Body of pancreas (tissue), 4 donors: ENCODE results near the gene PHC2. TPM values are rescaled to one million over a fixed set of nuclear protein-coding genes. Genes with fewer than 3 reads are reported as not detected.

Experiments used
- ATAC-seq: fragments of 150-250 bp; one replicate; pipeline ENCODE4 v1.9.1; 2016
- DNase-seq, 4 donors: peaks; one replicate each; pipeline ENCODE4 v3.0.0-alpha.2; 2019
- H3K27ac ChIP-seq, 4 donors: fragments of 200-600 bp; sonication (generic); 1 replicate in 3 of 4; 2 replicates in 1 of 4; pipeline versions ENCODE4 v1.5.1 to v1.6.1; 2016 to 2019; ENCODE audit warnings: mild to moderate bottlenecking in 1 of 4, mixed read lengths in 1 of 4, moderate library complexity in 1 of 4
- H3K27me3 ChIP-seq, 2 donors: fragments of 200-600 bp; sonication (generic); one replicate each; pipeline ENCODE4 v1.6.0; 2016; ENCODE audit warnings: mild to moderate bottlenecking in 1 of 2
- H3K36me3 ChIP-seq, 2 donors: fragments of 200-600 bp; sonication (generic); replicated peaks in 1 of 2; 2 replicates each; pipeline ENCODE4 v1.5.1; 2016; ENCODE audit warnings: low read depth in 2 of 2; ENCODE audit not compliant: insufficient read depth in 1 of 2
- H3K4me1 ChIP-seq: fragments of 200-600 bp; sonication (generic); one replicate; pipeline ENCODE4 v1.6.0; 2016
- H3K4me3 ChIP-seq, 2 donors: fragments of 200-600 bp; sonication (generic); 1 replicate in 1 of 2; 2 replicates in 1 of 2; pipeline ENCODE4 v1.5.1; 2016 to 2019
- H3K9me3 ChIP-seq, 3 donors: fragments of 200-600 bp; sonication (generic); 1 replicate in 2 of 3; 2 replicates in 1 of 3; pipeline ENCODE4 v1.5.1; 2016
- CTCF ChIP-seq, 7 experiments: fragments of 450-650 bp in 4 of 7; fragments of 200-600 bp in 3 of 7; sonication (generic) in 3 of 7; IDR thresholded peaks; one replicate each; pipeline ENCODE4 v1.5.1; 2016 to 2019; ENCODE audit warnings: antibody characterized with exemption in 7 of 7
- POLR2A ChIP-seq, 3 donors: fragments of 450-650 bp; IDR thresholded peaks; one replicate each; pipeline ENCODE4 v1.6.1; 2016; ENCODE audit warnings: antibody characterized with exemption in 3 of 3, mild to moderate bottlenecking in 2 of 3
- WGBS, 2 donors: methylation state at CpG; one replicate each; pipeline ENCODE4 v1.1.5; 2017; 5-methylcytosine and 5-hydroxymethylcytosine counted together
- intact Hi-C: fragments of 100-400 bp; cut with DNase I; formaldehyde crosslinking; loops from one replicate; pipeline ENCODE4 v1.15.1; 2023
- total RNA-seq, 2 donors: library from RNA; depleted of rRNA; stranded (reverse); fragments of >200 nt; gene quantifications; one replicate each; pipeline ENCODE4 v1.1.0, GENCODE V29; 2016

PHC2 gene
- total RNA-seq, 2 donors from 2014 or later: 41.8 to 44.5 TPM

DNA sequence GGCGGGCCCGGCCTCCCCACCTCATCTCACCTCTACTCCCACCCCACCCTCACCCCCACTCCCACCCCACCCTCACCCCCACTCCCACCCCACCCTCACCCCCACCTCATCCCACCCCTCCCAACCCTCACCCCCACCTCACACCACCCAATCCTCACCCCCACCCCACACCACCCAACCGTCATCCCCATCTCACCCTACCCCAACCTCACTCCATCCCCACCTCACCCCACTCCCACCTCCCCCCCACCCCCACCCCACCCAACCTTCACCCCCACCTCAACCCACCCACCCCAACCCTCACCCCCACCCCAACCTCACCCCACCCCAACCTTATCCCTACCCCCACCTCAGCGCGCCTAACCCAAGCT, 123.4 kb downstream of the PHC2 start:
- H3K27me3 ChIP-seq: no peaks in the 10 kb centered on the region
- no peak overlapping the region for H3K27ac ChIP-seq
- DNase-seq: no peak
- no peaks in the 10 kb centered on the region for H3K36me3 ChIP-seq
- ATAC-seq: no peak
- no peaks in the 10 kb centered on the region for H3K9me3 ChIP-seq
- no peak for TF ChIP-seq POLR2A (IDR thresholded peaks at IDR 0.05)
- no peak for TF ChIP-seq CTCF (IDR thresholded peaks at IDR 0.05)
- intact Hi-C loops: no loop called here
- peaks cover 10% of the 10 kb centered on the region for H3K4me1 ChIP-seq
- WGBS, 2 donors: 66 to 92% methylated on average over 2 to 3 of the region's 5 CpGs
- H3K4me3 ChIP-seq: no peak overlapping the region

DNA sequence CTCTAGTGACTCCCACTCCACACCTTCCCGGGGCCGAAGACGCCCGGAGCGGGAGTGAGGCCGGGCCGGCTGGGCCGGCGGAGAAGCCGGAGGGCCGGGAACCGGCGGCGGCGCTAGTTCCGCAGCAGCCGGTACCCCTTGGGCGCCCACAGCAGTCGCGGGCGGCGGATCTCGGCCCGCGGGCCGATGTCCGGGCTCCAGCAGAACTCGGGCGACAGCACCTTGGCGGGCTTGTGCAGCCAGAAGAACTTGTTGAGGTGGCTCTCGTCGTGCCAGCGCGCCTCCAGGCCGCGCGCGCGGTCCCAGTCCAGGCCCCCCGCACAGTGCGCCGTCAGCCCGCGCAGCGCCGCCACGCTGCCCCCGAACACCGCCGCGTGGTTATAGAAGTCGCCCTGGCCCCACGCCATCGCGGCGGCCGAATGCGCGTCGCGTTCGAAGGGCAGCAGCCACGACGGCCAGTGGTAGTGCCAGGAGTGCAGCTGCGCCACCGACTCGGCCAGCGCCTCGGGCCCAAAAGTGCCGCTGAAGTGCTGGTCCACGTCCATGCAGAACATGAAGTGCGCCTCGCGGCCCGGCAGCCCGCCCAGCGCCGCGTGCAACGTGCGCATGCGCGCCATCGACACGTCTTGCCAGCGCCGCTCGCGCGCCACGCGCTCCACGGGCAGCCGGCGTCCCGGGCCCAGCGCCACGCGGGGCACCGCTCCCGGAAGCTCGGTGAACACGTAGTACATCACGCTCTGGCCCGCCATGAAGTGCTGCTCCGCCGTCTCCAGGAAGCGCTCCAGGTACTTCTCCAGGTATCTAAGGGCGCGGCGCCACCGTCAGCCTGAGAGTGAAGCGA, 124.0 kb downstream of the PHC2 start:
- DNase-seq: peak in 2 of 4 donors; percentile 17 to 25
- 15 to 57% methylated on average over 20 to 105 of the region's 113 CpGs for WGBS, 2 donors
- intact Hi-C loops: no loop called here

DNA sequence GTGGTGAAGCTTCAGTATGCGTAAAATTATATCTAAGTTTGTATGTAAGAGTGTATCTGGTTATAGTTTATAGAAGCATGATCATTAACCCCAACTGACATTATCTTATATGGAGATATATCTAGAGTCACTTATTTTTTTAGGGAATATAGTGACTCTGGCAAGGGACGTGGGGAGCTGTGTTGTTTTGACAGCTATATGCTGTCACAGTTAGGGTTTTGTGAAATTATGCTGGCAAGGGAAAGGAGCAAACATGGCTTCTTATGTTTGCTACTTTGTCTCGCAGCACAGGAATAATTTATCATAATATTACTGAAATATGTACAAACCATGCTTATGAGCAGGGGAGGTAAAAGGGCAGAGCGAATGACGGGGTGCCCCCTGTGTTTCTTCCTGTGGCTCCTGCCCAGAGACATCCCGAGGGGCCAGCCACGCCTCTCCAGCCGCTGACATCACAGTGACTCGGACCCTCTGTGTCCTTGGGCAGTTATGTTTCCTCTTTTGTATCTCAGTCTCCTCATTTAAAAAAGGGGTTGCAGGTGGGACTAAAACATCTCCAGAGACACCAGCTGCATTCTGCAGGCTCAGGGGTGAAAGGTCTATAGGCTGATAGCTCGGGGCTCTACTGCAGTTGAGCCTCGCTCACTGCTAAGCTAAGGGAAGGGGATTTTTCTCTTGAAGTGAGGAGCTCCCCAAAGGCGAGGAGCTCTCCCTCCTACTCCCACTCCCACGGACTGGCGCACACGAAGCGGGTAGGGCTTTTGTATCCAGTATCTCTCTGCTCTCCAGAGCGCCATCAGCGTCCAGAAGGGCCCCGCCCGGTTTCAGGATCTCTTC, 124.9 kb downstream of the PHC2 start:
- no peak overlapping the region for H3K4me3 ChIP-seq
- H3K4me1 ChIP-seq: peaks cover 10% of the 10 kb centered on the region
- H3K36me3 ChIP-seq: no peaks in the 10 kb centered on the region
- WGBS, 2 donors: 66% methylated on average over 17 to 20 of the region's 20 CpGs
- intact Hi-C loops: no loop called here
- H3K9me3 ChIP-seq: no peaks in the 10 kb centered on the region
- no peaks in the 10 kb centered on the region for H3K27me3 ChIP-seq
- H3K27ac ChIP-seq: no peak overlapping the region
- peak in 1 of 4 donors; percentile 3 for DNase-seq
- TF ChIP-seq POLR2A (IDR thresholded peaks at IDR 0.05) (no peak), CTCF (IDR thresholded peaks at IDR 0.05) (no peak)
- ATAC-seq: no peak

More for the DNA sequence above, 124.0 kb downstream of the PHC2 start:
- TF ChIP-seq POLR2A (IDR thresholded peaks at IDR 0.05) (no peak), CTCF (IDR thresholded peaks at IDR 0.05) (no peak)
- no peak for ATAC-seq
- H3K27me3 ChIP-seq: no peaks in the 10 kb centered on the region
- H3K27ac ChIP-seq: no peak overlapping the region
- H3K4me3 ChIP-seq: no peak overlapping the region
- H3K9me3 ChIP-seq: no peaks in the 10 kb centered on the region
- no peaks in the 10 kb centered on the region for H3K36me3 ChIP-seq
- peaks cover 10% of the 10 kb centered on the region for H3K4me1 ChIP-seq

DNA sequence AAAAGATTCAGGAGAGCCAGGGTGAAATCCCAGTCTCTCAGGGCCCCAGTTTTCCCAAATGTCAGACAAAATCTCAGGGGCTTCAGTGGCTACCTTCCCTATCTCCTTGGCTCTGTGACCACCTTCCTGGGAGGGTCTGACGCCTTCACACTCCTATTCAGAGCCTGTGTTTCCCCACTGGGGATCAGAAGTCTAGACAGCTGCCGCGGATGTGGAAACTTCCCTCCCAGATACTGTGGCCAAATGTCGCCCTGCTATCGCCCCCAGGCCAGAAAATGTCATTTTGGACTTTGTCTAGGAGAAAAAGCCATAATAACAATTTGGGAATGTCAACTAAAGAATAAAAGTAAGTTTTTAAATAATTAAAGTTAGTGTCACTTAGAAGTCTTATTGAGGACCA, 125.9 kb downstream of the PHC2 start:
- TF ChIP-seq CTCF (IDR thresholded peaks at IDR 0.05): no peak
- TF ChIP-seq POLR2A (IDR thresholded peaks at IDR 0.05): no peak
- no peak for ATAC-seq
- Histone ChIP-seq H3K4me3 (no peak overlapping the region), H3K36me3 (no peaks in the 10 kb centered on the region), H3K9me3 (no peaks in the 10 kb centered on the region), H3K4me1 (peaks cover 10% of the 10 kb centered on the region), H3K27me3 (no peaks in the 10 kb centered on the region), H3K27ac (no peak overlapping the region)
- 86 to 92% methylated on average over 4 to 5 of the region's 5 CpGs for WGBS, 2 donors
- DNase-seq: no peak
- intact Hi-C loops: no loop called here
